Measurements from ENCODE around the gene SPINK13.
"Not testable (repeated sequence)": the region's sequence is repeated elsewhere in the genome, so short reads cannot be mapped to it uniquely, and the experiment has no call there.

SPINK13 gene

DNA sequence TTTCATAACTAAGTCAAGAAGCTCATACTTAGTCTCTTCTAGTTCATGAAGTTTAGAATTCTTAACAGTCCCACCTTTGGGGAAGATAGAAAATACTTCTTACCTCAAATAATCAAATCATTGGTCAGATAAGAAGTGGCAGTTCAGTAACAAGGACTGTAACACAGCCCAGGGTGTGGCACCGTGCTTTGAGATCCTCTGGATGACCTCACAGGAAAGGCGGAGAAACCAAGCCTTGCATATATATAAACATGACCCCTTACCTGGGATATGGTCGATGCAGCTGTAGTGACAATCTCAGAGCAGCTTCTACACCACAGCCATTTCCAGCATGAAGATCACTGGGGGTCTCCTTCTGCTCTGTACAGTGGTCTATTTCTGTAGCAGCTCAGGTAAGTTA is 43.6 kb downstream of the SPINK13 start, which contains the start of gene SPINK7:
Gene SPINK7 (plus strand): TSS at position 271 of the 400 bp plus-strand sequence. CDS start 61 bp downstream, at position 332.
- H3K4me1 ChIP-seq (ENCODE audit: insufficient read depth, low read length, severe bottlenecking) = no peaks in the 10 kb centered on the region
- H3K9ac ChIP-seq (ENCODE audit: low read length) = no peak within 1 kb of the TSS
- H3K9me3 ChIP-seq (ENCODE audit: low read length) = no peaks in the 10 kb centered on the region
- no peaks in the 10 kb centered on the region for H3K27me3 ChIP-seq (ENCODE audit: insufficient read depth, low read length)
- H3K4me2 ChIP-seq (ENCODE audit: low read length) = no peak within 1 kb of the TSS
- no peak within 1 kb of the TSS for H3K27ac ChIP-seq (ENCODE audit: low read depth, low read length, poor library complexity, severe bottlenecking)
- no peaks in the 10 kb centered on the region for H3K9me2 ChIP-seq (ENCODE audit: low read depth, low read length)
- no peak within 1 kb of the TSS for H2AFZ ChIP-seq (ENCODE audit: low read length)
- no peak for TF ChIP-seq CTCF (IDR thresholded peaks at IDR 0.05; ENCODE audit: low read length)
- TF ChIP-seq EZH2 (IDR thresholded peaks at IDR 0.05; ENCODE audit: borderline replicate concordance, low read length) = no peak
- H3F3A ChIP-seq (ENCODE audit: insufficient read depth, low read length) = no peaks in the 10 kb centered on the region
- H4K20me1 ChIP-seq (ENCODE audit: insufficient read depth, low read length) = no peaks in the 10 kb centered on the region
- H3K36me3 ChIP-seq (ENCODE audit: insufficient read depth, low read length) = no peaks in the 10 kb centered on the region
- no peaks in the 10 kb centered on the region for H3K79me2 ChIP-seq (ENCODE audit: insufficient read depth, low read length)
- no peak within 1 kb of the TSS for H3K4me3 ChIP-seq (ENCODE audit: low read depth, low read length, poor library complexity, severe bottlenecking)

GRCh38 chr5:148314187-148314586 is 45.6 kb downstream of the SPINK13 start:
- H3K27me3 ChIP-seq (ENCODE audit: insufficient read depth, low read length) = no peaks in the 10 kb centered on the region
- H3K36me3 ChIP-seq (ENCODE audit: insufficient read depth, low read length) = no peaks in the 10 kb centered on the region
- H3K79me2 ChIP-seq (ENCODE audit: insufficient read depth, low read length) = no peaks in the 10 kb centered on the region
- no peak overlapping the region for H3K4me2 ChIP-seq (ENCODE audit: low read length)
- H3K4me1 ChIP-seq (ENCODE audit: insufficient read depth, low read length, severe bottlenecking) = no peaks in the 10 kb centered on the region
- no peaks in the 10 kb centered on the region for H3K9me3 ChIP-seq (ENCODE audit: low read length)
- TF ChIP-seq CTCF (IDR thresholded peaks at IDR 0.05; ENCODE audit: low read length) (no peak), EZH2 (IDR thresholded peaks at IDR 0.05; ENCODE audit: borderline replicate concordance, low read length) (no peak)
- H3K27ac ChIP-seq (ENCODE audit: low read depth, low read length, poor library complexity, severe bottlenecking) = no peak overlapping the region
- no peak overlapping the region for H3K9ac ChIP-seq (ENCODE audit: low read length)
- no peak overlapping the region for H2AFZ ChIP-seq (ENCODE audit: low read length)
- H3K4me3 ChIP-seq (ENCODE audit: low read depth, low read length, poor library complexity, severe bottlenecking) = no peak overlapping the region
- no peaks in the 10 kb centered on the region for H3K9me2 ChIP-seq (ENCODE audit: low read depth, low read length)
- H4K20me1 ChIP-seq (ENCODE audit: insufficient read depth, low read length) = no peaks in the 10 kb centered on the region
- H3F3A ChIP-seq (ENCODE audit: insufficient read depth, low read length) = no peaks in the 10 kb centered on the region

- Histone ChIP-seq H3K4me2 (ENCODE audit: low read length) (no peak overlapping the region), H3K79me2 (ENCODE audit: insufficient read depth, low read length) (no peaks in the 10 kb centered on the region), H3K9me3 (ENCODE audit: low read length) (no peaks in the 10 kb centered on the region), H3K4me1 (ENCODE audit: insufficient read depth, low read length, severe bottlenecking) (no peaks in the 10 kb centered on the region), H3K9ac (ENCODE audit: low read length) (no peak overlapping the region), H3K36me3 (ENCODE audit: insufficient read depth, low read length) (no peaks in the 10 kb centered on the region), H3K27me3 (ENCODE audit: insufficient read depth, low read length) (no peaks in the 10 kb centered on the region), H4K20me1 (ENCODE audit: insufficient read depth, low read length) (no peaks in the 10 kb centered on the region), H3K27ac (ENCODE audit: low read depth, low read length, poor library complexity, severe bottlenecking) (no peak overlapping the region), H3K4me3 (ENCODE audit: low read depth, low read length, poor library complexity, severe bottlenecking) (no peak overlapping the region), H3K9me2 (ENCODE audit: low read depth, low read length) (no peaks in the 10 kb centered on the region), H2AFZ (ENCODE audit: low read length) (no peak overlapping the region), H3F3A (ENCODE audit: insufficient read depth, low read length) (no peaks in the 10 kb centered on the region)
- TF ChIP-seq EZH2 (IDR thresholded peaks at IDR 0.05; ENCODE audit: borderline replicate concordance, low read length) = no peak
- no peak for TF ChIP-seq CTCF (IDR thresholded peaks at IDR 0.05; ENCODE audit: low read length)
Measured at GRCh38 chr5:148314731-148315130, 46.1 kb downstream of the SPINK13 start.

- not testable (repeated sequence) for H3K4me3 ChIP-seq (ENCODE audit: low read depth, low read length, poor library complexity, severe bottlenecking); H3K4me2 ChIP-seq (ENCODE audit: low read length); H3F3A ChIP-seq (ENCODE audit: insufficient read depth, low read length); H3K4me1 ChIP-seq (ENCODE audit: insufficient read depth, low read length, severe bottlenecking); H3K27me3 ChIP-seq (ENCODE audit: insufficient read depth, low read length); H3K9ac ChIP-seq (ENCODE audit: low read length); H3K79me2 ChIP-seq (ENCODE audit: insufficient read depth, low read length); H3K9me3 ChIP-seq (ENCODE audit: low read length); H3K27ac ChIP-seq (ENCODE audit: low read depth, low read length, poor library complexity, severe bottlenecking); H4K20me1 ChIP-seq (ENCODE audit: insufficient read depth, low read length); H2AFZ ChIP-seq (ENCODE audit: low read length); H3K36me3 ChIP-seq (ENCODE audit: insufficient read depth, low read length); H3K9me2 ChIP-seq (ENCODE audit: low read depth, low read length)
Measured at GRCh38 chr5:148320011-148320963, 51.7 kb downstream of the SPINK13 start.

All from OCI-LY1 (cell line).